ENCODE data around the gene UPF1.

- TF ChIP-seq, protein P1, sequence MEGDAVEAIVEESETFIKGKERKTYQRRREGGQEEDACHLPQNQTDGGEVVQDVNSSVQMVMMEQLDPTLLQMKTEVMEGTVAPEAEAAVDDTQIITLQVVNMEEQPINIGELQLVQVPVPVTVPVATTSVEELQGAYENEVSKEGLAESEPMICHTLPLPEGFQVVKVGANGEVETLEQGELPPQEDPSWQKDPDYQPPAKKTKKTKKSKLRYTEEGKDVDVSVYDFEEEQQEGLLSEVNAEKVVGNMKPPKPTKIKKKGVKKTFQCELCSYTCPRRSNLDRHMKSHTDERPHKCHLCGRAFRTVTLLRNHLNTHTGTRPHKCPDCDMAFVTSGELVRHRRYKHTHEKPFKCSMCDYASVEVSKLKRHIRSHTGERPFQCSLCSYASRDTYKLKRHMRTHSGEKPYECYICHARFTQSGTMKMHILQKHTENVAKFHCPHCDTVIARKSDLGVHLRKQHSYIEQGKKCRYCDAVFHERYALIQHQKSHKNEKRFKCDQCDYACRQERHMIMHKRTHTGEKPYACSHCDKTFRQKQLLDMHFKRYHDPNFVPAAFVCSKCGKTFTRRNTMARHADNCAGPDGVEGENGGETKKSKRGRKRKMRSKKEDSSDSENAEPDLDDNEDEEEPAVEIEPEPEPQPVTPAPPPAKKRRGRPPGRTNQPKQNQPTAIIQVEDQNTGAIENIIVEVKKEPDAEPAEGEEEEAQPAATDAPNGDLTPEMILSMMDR (IDR thresholded peaks at IDR 0.05) = no peak
- no peak for TF ChIP-seq POLR2A (IDR thresholded peaks at IDR 0.05)
- no peak for TF ChIP-seq POLR2AphosphoS5 (IDR thresholded peaks at IDR 0.05)
These were observed 37.1 kb upstream of the UPF1 start for GRCh38 chr19:18794692-18795091.
